ENCODE measurements around the gene SLC9A9. TPM values are rescaled to one million over a fixed set of nuclear protein-coding genes. Genes with fewer than 3 reads are reported as not detected.

The SLC9A9 gene
- total RNA-seq, 1 donor, result 3.5 TPM

- TF ChIP-seq CTCF (IDR thresholded peaks at IDR 0.05; ENCODE audit: insufficient read depth, low read depth, low read length), result peak; percentile 97
- no peak overlapping the region for H3K4me3 ChIP-seq (ENCODE audit: low read depth, low read length)
- peak; percentile 79 for DNase-seq (ENCODE audit: low read depth)
Measured at GRCh38 chr3:143674100-143674968, 173.9 kb downstream of the SLC9A9 start.

GRCh38 chr3:143672396-143673165, 175.7 kb downstream of the SLC9A9 start:
- TF ChIP-seq CTCF (IDR thresholded peaks at IDR 0.05; ENCODE audit: insufficient read depth, low read depth, low read length), result no peak
- no peak overlapping the region for H3K4me3 ChIP-seq (ENCODE audit: low read depth, low read length)
- DNase-seq (ENCODE audit: low read depth), result no peak

GRCh38 chr3:143671626-143672025, 176.6 kb downstream of the SLC9A9 start:
- H3K4me3 ChIP-seq (ENCODE audit: low read depth, low read length), result no peak overlapping the region
- no peak for TF ChIP-seq CTCF (IDR thresholded peaks at IDR 0.05; ENCODE audit: insufficient read depth, low read depth, low read length)
- no peak for DNase-seq (ENCODE audit: low read depth)

- peak; percentile 49 for DNase-seq (ENCODE audit: low read depth)
- no peak overlapping the region for H3K4me3 ChIP-seq (ENCODE audit: low read depth, low read length)
- no peak for TF ChIP-seq CTCF (IDR thresholded peaks at IDR 0.05; ENCODE audit: insufficient read depth, low read depth, low read length)
Measured at GRCh38 chr3:143668924-143669790, 179.1 kb downstream of the SLC9A9 start.

- TF ChIP-seq CTCF (IDR thresholded peaks at IDR 0.05; ENCODE audit: insufficient read depth, low read depth, low read length), result no peak
- no peak for DNase-seq (ENCODE audit: low read depth)
- H3K4me3 ChIP-seq (ENCODE audit: low read depth, low read length), result no peak overlapping the region
Measured at GRCh38 chr3:143668385-143668784, 179.9 kb downstream of the SLC9A9 start.

GRCh38 chr3:143661677-143662076, 186.6 kb downstream of the SLC9A9 start:
- DNase-seq (ENCODE audit: low read depth), result no peak
- H3K4me3 ChIP-seq (ENCODE audit: low read depth, low read length), result no peak overlapping the region
- no peak for TF ChIP-seq CTCF (IDR thresholded peaks at IDR 0.05; ENCODE audit: insufficient read depth, low read depth, low read length)
